IPS-NIHi11 (cell line): ENCODE results near the gene TIMP2.
"Not testable (repeated sequence)": the region's sequence is repeated elsewhere in the genome, so short reads cannot be mapped to it uniquely, and the experiment has no call there.

ENCODE experiments used
- DNase-seq: peaks from one replicate; pipeline ENCODE4 v3.0.0; 2012; ENCODE audit warnings: mixed read lengths, low spot score

TIMP2 gene

GRCh38 chr17:78904371-78904770 lies 20.8 kb downstream of the TIMP2 start:
- no peak for DNase-seq

- DNase-seq, result peak; percentile 86
Observed at GRCh38 chr17:78903101-78903779, 21.9 kb downstream of the TIMP2 start, which contains the start of gene CEP295NL. Gene CEP295NL, minus strand, starts transcription at chr17:78903201. Its CDS starts 1,373 bp downstream, at chr17:78901828.

DNA sequence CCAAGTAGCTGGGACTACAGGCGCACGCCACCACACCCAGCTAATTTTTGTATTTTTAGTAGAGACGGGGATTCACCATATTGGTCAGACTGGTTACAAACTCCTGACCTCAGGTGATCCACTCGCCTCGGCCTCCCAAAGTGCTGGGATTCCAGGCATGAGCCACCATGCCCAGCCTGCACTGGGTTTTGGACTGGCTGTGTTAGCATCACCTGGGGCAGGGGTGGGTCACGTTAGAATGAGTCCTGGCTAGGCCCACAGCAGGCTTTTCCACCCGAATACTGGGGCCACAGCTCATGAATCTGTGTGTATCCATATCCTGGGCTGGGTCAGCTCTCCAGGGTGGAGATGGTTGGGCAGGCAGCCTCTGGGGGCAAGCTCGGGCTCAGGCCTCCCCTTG lies 23.0 kb downstream of the TIMP2 start:
- not testable (repeated sequence) for DNase-seq

- DNase-seq, result no peak
Observed at GRCh38 chr17:78901806-78902205, 23.4 kb downstream of the TIMP2 start.

GRCh38 chr17:78900816-78901215 lies 24.4 kb downstream of the TIMP2 start:
- DNase-seq, result no peak

DNA sequence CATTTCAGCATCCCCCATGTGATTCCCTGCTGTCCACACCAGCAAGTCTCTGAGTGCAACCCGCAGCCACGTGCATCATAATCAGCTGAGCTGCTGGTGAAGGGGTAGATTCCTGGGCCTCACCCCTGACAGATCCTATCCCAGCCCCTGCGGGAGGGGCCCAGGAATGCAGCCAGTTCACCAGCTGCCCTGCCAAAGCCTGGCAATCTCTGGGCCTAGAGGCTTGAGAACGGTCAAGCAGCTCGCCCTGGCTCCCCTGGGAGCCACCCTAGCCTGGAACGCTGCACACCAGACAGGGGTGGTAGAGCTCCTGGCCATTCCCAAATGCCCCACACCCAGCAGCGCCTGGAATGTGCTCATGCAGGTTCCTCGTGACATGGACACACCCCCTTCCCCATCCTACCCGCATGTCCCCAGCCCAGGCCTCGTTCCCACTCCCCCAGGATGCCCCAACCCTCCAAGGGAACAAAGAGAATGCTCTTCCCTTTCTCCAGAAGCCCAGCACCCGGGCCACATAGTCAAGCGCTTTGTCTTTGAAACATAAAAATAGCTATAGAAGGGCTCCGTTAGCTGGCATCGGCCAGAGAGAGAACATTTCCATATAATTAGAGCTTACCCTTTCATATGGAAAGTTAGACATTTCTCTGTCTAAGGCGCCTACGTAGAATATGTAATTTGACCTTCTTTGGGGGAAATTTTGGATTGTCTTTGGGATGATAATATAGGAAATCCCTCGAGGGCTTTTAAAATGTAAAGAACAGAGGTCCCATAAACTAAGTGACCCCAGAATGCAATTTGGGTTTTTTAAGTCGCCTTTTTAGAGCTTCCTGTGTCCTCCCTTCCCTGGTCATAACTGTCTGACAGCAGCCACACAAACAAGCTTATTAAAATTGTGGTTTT lies 25.6 kb downstream of the TIMP2 start:
- peak; percentile 68 for DNase-seq

DNA sequence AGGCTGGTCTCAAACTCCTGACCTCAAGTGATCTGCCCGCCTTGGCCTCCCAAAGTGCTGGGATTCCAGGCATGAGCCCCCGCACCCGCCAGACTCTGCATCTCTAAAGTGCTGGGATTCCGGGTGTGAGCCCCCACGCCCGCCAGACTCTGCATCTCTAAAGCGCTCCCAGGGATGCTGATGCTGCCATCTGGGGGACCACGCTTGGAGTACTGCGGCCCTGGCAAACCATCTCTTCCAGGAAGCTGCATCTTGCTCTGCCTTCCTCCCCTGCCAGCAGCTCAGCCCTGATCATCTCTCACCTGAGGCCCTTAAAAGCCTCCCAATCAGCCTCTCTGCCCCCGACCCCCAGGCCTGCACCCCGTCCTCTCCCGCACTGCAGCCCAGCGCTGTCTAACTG lies 26.2 kb downstream of the TIMP2 start:
- no peak for DNase-seq

- no peak for DNase-seq
Observed at GRCh38 chr17:78898075-78898836, 26.9 kb downstream of the TIMP2 start.

DNA sequence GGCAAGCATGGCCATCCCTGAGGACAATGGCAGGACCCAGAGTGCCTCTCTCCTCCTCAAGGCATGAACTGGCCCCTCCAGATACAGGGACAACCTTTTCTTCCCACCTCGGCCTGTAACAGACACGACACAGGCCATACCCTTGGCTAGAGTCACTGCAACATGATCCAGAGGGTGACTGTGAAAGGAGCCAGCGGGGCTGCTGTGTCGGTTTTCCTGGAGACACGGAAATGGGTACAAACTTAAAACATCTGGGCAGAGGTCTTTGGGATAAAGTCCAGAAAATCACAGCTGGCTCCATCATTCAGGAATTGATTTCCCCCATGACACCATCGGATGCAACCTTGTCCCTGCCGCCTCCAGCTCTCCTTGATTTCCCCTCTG lies 27.5 kb downstream of the TIMP2 start:
- no peak for DNase-seq

DNA sequence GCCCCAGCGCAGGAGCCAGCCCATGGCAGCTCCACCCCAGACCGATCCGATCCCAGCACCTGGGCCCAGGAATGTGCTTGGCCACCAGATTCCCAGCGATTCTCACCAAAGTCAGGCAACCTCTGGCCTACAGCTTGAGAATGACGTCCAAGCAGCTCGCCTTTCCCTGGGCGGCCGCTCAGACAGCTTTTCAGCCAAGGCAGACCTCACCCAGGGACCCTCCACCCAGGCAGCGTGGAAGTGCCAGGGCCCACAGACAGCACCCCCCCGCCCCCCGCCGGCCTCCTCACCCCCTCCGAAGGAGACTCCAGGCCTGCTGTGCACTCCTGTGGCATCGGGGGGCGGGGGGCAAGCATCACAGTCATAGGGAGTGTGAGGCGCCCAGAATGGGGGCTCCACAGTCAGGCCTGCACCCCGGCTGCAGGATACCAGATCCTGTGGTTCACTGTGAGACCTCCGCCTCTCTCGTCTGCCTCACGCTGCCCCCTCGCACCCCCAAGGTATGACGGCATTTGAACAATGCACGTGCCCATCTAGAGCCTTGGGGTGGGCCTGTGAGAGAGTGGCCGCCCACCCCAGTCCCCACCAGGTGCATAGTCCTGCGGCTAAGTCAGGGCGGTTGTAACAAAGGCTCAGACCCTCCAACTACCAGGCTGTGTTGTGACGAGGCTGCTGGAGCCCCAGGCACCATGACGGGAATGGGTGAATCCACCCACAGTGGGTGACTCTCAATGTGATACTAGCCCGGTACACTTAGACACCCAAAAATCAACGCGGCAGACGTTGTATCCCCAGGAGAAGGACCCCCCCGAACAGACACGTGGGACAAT lies 28.1 kb downstream of the TIMP2 start:
- no peak for DNase-seq

DNA sequence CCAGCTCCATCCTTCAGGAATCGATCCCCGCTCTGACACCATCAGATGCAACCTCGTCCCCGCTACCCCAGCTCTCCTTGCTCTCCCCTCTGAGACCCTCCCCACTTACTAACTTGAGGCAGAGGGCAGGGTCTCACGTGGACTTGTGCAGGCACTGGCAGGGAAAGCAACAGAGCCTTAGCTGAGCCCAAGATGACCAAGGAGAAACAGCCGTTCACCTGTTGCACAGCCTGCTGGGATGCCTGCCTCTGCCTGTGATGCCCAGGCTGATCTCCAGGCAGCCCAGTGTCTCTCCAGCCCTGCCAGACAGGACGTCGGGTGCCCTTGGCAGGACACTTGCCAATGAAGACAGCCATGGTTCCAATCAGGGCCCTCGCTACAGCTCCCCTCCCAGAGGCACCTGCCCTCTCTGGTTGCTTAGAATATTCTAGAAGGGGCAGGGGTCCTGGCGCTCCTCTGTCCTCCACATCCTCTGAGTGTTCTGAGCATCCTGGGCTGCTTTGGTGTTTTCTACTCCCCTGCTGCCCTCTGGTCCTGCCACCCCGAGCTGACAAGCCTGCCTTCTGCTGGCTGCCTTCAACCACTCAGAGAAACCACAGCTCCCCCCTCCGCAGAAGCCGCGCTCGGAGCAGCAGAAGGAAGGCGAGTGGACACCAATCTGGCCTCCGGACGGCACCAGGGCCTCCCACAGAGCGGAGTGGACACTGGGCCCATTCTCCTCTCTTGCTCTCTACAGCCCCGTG lies 28.9 kb downstream of the TIMP2 start:
- no peak for DNase-seq

DNA sequence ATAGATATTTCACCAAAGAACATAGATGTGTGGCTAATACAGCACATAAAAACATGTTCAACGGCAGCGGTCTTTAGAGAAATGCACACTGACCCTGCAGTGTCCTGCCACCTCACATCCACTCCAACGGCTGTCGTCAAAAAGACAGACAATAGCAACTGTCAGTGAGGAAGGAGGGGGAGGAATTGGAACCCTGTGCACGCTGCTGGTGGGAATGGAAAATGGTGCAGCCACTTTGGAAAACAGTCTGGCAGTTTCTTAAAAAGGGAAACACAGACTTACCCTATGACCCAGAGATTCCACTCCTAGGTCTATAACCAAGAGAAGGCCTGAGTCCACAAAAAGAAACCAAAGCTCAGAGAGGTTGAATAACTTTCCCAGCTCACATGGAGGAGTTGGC lies 29.9 kb downstream of the TIMP2 start:
- no peak for DNase-seq

- DNase-seq, result no peak
Observed at GRCh38 chr17:78893684-78894083, 31.5 kb downstream of the TIMP2 start.

GRCh38 chr17:78892936-78893379 lies 32.2 kb downstream of the TIMP2 start:
- no peak for DNase-seq

DNA sequence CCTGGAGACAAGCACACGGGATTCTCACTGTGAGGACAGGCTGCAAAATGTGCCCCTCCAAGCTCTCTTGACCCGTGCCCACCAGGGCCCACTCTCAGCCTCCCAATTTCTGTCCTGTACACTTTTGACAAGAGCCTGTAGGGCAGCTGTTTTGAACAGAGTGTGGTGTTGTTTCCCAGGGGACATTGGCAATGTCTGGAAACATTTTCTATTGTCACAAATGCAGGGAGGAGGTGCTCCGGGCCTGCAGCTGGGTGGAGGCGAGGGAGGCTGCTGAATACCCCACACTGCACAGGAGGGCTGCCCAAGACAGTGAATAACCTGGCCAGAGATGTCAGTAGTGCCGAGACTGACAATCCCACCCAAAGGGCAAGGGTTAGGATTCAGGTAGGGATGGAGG lies 32.7 kb downstream of the TIMP2 start:
- DNase-seq, result no peak

DNA sequence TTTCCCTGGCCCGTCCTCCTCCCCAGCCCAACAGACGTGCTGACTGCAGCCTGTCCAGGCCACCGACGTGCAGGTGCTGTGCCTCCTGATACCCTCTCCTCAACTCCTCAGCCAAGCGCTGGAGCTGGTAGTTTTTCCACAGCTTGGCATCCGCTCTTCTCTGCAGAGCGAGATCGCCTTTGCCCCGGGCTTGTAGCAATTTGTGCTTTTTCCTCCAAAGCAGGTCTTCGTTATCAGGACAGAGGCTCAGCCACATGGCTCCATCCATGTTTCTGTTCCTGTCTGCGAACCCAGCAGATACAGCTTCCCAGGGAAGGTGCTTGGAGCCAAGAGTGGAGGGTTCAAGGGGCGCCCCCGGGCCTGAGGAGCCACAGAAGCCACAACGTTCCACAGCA lies 33.1 kb downstream of the TIMP2 start:
- no peak for DNase-seq

DNA sequence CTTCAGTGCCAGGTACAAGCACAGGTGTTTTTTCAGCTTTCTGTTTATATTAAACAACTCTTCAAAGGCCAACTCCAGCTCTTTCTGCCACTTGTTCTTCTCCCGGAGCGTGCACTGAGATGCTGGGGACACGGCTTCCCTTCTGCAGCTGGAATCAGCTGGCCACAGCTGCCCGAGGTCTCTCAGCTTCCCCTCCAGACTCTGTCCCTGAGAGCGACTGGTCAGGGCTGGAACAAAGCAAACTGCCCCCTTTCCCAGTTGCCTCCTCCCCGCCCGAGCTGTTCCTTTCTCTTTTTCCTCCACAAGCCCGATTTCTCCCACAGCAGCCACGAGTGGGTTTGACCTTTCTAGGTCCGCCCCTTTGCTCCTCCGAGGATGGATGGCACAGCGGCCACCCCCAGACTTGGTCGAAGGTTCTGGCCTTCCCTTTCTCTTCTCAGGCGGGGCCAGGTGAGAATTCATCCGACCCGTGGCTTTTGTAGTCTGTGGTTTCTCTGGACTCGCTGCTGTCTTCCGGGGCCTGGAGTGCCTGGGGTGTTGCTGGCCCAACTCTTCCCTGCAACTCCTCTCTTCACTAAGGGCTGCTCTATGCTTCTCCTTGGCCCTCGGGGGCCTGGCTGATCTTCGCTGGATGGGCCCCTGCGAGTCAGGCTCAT lies 33.7 kb downstream of the TIMP2 start:
- no peak for DNase-seq

DNA sequence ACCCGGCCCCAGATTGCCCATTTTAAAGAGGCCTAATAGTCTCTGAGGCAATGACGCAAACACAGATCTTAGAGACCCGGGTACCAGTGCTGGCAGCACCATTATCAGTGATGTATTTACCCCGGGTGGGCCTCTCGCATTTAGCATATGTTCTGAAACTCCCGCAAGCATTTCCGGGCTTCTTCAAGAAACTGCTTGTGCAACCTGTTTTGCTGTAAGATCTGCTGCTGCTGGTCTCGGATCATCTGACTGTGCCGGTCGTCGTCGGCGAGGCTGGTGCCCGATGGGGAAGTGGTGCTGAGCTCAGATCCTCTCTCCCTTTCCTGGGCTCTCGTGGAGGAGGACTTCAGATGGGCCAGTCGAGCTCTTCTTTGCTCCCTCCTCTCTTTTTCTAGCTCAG lies 34.7 kb downstream of the TIMP2 start:
- no peak for DNase-seq

DNA sequence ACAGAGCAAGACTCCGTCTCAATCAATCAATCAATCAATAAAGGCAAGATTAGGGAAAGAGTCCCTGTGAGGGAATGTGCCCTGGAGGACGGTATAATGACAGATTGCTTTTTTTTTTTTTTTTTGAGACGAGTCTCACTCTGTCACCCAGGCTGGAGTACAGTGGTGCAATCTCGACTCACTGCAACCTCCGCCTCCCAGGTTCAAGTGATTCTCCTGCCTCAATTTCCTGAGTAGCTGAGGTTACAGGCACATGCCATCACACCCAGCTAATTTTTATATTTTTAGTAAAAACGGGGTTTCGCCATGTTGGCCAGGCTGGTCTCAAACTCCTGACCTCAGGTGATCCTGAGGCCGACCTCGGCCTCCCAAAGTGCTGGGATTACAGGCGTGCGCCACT lies 35.1 kb downstream of the TIMP2 start:
- not testable (repeated sequence) for DNase-seq

DNA sequence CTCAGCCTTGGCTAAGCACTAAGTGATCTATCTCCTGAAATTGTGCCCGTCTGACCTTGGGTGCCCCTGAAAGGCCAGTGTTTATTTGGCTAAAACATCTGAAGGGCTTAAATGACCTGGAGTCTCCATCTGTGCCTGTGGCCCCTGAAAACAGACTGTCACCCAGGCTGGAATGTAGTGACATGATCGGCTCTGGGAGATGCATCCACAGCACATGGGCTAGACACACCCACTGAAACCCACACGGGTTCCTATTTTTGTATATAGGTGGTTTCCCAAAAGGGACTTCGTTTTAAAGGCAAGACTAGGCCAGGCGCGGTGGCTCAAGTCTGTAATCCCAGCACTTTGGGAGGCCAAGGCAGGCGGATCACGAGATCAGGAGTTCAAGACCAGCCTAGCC lies 35.7 kb downstream of the TIMP2 start:
- DNase-seq, result no peak
